Fibroblast of villous mesenchyme (primary cell): Measurements from ENCODE around the gene AKT3. TPM values are rescaled to one million over a fixed set of nuclear protein-coding genes. Genes with fewer than 3 reads are reported as not detected.
"Not testable (repeated sequence)": the region's sequence is repeated elsewhere in the genome, so short reads cannot be mapped to it uniquely, and the experiment has no call there.

Experiments used
- DNase-seq: peaks from one replicate; pipeline ENCODE4 v3.0.0-alpha.2; 2010; ENCODE audit warnings: low read depth
- H3K4me3 ChIP-seq: 2 replicates; pipeline ENCODE4 v1.5.1; 2011; ENCODE audit warnings: low read depth, mild to moderate bottlenecking, low read length
- total RNA-seq: library from RNA; depleted of rRNA; stranded (reverse); fragments of >200 nt; gene quantifications from 2 replicates; pipeline ENCODE4 v1.2.3, GENCODE V29; 2012
- TF ChIP-seq, protein P1 (sequence below): IDR thresholded peaks from 2 replicates; pipeline ENCODE4 v1.5.1; 2012; ENCODE audit warnings: low read depth, mild to moderate bottlenecking, low read length; ENCODE audit not compliant: insufficient read depth

Gene AKT3
- total RNA-seq, 1 donor: 38.0 TPM

DNA sequence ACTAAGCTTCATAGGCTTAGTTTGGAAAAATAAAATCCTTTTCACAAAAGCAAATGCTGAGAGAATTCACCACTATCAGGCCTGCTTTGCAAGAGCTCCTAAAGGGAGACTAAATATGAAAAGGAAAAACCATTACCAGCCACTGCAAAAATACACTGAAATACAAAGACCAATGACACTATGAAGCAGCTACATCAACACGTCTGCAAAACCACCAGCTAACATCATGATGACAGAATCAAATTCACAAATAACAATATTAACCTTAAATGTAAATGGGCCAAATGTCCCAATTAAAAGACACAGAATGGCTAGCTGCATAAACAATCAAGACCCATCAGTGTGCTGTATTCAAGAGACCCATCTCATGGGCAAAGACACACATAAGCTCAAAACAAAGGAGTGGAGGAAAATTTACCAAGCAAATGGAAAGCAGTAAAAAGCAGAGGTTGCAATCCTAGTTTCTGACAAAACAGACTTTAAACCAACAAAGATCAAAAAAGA, 28.8 kb downstream of the AKT3 start:
- no peak overlapping the region for H3K4me3 ChIP-seq
- DNase-seq: no peak
- TF ChIP-seq, protein P1, sequence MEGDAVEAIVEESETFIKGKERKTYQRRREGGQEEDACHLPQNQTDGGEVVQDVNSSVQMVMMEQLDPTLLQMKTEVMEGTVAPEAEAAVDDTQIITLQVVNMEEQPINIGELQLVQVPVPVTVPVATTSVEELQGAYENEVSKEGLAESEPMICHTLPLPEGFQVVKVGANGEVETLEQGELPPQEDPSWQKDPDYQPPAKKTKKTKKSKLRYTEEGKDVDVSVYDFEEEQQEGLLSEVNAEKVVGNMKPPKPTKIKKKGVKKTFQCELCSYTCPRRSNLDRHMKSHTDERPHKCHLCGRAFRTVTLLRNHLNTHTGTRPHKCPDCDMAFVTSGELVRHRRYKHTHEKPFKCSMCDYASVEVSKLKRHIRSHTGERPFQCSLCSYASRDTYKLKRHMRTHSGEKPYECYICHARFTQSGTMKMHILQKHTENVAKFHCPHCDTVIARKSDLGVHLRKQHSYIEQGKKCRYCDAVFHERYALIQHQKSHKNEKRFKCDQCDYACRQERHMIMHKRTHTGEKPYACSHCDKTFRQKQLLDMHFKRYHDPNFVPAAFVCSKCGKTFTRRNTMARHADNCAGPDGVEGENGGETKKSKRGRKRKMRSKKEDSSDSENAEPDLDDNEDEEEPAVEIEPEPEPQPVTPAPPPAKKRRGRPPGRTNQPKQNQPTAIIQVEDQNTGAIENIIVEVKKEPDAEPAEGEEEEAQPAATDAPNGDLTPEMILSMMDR: no peak

DNA sequence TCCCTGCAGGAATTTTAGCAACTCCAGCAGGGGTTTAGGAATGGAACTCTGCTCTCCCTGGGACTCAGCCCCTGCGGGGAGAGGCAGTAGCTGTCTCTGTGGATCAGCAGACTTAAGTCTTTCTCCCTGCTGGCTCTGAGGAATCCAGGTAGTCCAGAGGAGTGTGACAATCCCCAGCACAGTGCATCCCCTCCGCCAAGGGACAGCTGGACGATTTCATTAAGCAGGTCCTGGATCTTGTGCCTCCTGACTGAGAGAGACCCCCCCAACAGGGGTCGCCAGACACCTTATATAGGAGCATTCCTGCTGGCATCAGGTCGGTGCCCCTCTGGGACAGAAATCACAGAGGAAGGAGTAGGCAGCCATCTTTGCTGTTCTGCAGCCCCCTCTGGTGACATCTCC, 30.6 kb downstream of the AKT3 start:
- TF ChIP-seq, protein P1: no peak
- no peak for DNase-seq
- H3K4me3 ChIP-seq: no peak overlapping the region

- no peak overlapping the region for H3K4me3 ChIP-seq
- TF ChIP-seq, protein P1: no peak
These were observed 31.1 kb downstream of the AKT3 start for GRCh38 chr1:243818978-243819377.

GRCh38 chr1:243814718-243815117, 35.3 kb downstream of the AKT3 start:
- TF ChIP-seq, protein P1: no peak
- H3K4me3 ChIP-seq: no peak overlapping the region
- no peak for DNase-seq

More at GRCh38 chr1:243818978-243819377, 31.1 kb downstream of the AKT3 start:
- DNase-seq: no peak

DNA sequence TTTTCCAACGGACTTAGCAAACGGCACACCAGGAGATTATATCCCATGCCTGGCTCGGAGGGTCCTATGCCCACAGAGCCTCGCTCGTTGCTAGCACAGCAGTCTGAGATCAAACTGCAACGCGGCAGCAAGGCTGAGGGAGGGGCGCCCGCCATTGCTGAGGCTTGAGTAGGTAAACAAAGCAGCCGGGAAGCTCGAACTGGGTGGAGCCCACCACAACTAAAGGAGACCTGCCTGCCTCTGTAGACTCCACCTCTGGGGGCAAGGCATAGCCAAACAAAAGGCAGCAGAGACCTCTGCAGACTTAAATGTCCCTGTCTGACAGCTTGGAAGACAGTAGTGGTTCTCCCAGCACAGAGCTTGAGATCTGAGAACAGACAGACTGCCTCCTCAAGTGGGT, 42.7 kb downstream of the AKT3 start:
- not testable (repeated sequence) for H3K4me3 ChIP-seq, DNase-seq

DNA sequence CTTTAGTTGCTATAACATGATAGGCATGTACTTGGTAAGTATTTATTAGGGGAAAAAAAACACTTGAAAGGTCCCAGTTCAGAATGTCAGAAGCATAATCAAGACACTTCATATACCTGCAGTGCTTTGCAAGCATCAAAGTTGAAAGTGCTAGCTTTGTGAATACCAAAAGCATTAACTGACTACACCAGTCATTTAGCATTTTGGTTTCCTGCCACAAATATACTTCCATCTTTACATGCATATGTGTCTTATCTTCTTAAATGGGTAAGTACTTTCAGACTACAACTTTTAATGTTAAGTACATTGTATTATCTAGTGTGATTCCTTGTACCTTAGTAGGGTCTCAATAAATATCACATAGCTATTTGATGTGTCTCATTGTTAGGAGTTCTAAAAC, 43.7 kb downstream of the AKT3 start:
- TF ChIP-seq, protein P1: no peak
- H3K4me3 ChIP-seq: no peak overlapping the region
- DNase-seq: no peak

- TF ChIP-seq, protein P1: no peak
- no peak overlapping the region for H3K4me3 ChIP-seq
- DNase-seq: no peak
These were observed 47.3 kb downstream of the AKT3 start for GRCh38 chr1:243802736-243803135.
